ENCODE data around the gene HPGD. TPM values are rescaled to one million over a fixed set of nuclear protein-coding genes. Genes with fewer than 3 reads are reported as not detected.

The HPGD gene
- polyA plus RNA-seq, 1 of the 3 experiments (the other 2 are of a cell fraction), result not detected

DNA sequence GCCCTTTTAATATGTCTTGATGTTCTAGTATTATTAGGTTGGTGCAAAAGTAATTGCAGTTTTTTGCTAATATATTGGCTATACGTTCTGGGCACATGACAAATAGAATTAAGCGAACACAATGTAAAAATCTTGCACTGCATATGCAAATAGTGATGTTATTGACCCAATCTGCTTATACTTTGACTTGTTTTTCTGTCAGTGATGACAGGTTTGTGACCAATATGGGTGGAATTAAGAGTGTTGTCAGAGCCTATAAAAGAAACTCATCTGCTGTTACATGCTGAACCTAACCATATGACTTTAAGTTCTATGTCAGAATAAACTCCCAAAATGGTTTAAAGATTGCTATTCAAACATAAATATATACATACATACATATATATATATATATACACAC is 30.7 kb upstream of the HPGD start:
- WGBS (ENCODE audit: low lambda C conversion rate), result 15% methylated on average over 2 of the region's 2 CpGs
- Histone ChIP-seq H3K27ac (ENCODE audit: low read depth in 2 of 2, low read length in 1 of 2) (no peak overlapping the region), H3K4me3 (ENCODE audit: low read depth in 2 of 2, low read length in 1 of 2) (no peak overlapping the region), H3K27me3 (ENCODE audit: insufficient read depth) (no peaks in the 10 kb centered on the region), H3K4me2 (no peak overlapping the region), H3K36me3 (replicated peaks in 1 of 2; ENCODE audit: control insufficient read depth in 1 of 2, insufficient read depth in 2 of 2, low read length in 1 of 2) (no peaks in the 10 kb centered on the region), H4K20me1 (ENCODE audit: insufficient read depth) (no peaks in the 10 kb centered on the region), H3K79me2 (ENCODE audit: insufficient read depth) (no peaks in the 10 kb centered on the region), H3K9ac (no peak overlapping the region), H3K9me3 (no peaks in the 10 kb centered on the region), H3F3A (replicated peaks; ENCODE audit: insufficient read depth) (no peaks in the 10 kb centered on the region), H3K4me1 (ENCODE audit: control insufficient read depth in 1 of 2, insufficient read depth in 2 of 2, low read depth in 1 of 2, low read length in 1 of 2) (no peaks in the 10 kb centered on the region; a peak in 1 of 4 replicates), H3K9me2 (no peaks in the 10 kb centered on the region), H2AFZ (ENCODE audit: low read depth) (no peak overlapping the region)
- POLR2A ChIA-PET, result no interaction called here
- no peak for DNase-seq
- CTCF ChIA-PET, result no interaction called here
- no peak for TF ChIP-seq YY1 (IDR thresholded peaks at IDR 0.05; ENCODE audit: low read depth)
- no peak for TF ChIP-seq EZH2phosphoT487 (IDR thresholded peaks at IDR 0.05; ENCODE audit: borderline replicate concordance, low read depth)
- TF ChIP-seq CHD2 (IDR thresholded peaks at IDR 0.05; ENCODE audit: low read length, partially characterized antibody), result no peak
- TF ChIP-seq, protein P1, sequence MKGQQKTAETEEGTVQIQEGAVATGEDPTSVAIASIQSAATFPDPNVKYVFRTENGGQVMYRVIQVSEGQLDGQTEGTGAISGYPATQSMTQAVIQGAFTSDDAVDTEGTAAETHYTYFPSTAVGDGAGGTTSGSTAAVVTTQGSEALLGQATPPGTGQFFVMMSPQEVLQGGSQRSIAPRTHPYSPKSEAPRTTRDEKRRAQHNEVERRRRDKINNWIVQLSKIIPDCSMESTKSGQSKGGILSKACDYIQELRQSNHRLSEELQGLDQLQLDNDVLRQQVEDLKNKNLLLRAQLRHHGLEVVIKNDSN (IDR thresholded peaks at IDR 0.05; ENCODE audit: borderline replicate concordance, low read depth), result no peak
- TF ChIP-seq SMC3 (IDR thresholded peaks at IDR 0.05; ENCODE audit: low read depth, low read length), result no peak

DNA sequence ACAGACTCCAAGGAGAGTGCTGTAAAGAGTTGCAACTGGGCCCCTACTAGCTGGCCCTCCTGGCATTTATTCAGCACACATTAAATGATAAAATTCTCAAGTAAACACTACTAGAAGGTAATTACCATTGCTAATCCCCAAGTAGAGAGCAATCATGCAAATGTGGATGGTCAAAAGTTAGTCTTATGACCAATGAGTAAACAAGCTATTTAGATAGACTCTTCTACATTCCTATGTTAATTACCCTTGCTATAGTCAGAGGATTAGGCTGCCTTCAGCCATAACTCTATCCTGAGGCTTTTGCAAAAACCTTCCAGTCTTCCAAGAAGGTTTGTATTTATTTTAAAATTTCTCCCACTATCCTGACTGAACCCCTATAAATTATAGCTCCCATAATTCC is 28.3 kb upstream of the HPGD start:
- no peak for TF ChIP-seq ELF1 (IDR thresholded peaks at IDR 0.05)
- no peak for TF ChIP-seq TAF1 (IDR thresholded peaks at IDR 0.05; ENCODE audit: borderline replicate concordance, low read depth, low read length)
- TF ChIP-seq EZH2phosphoT487 (IDR thresholded peaks at IDR 0.05; ENCODE audit: borderline replicate concordance, low read depth), result no peak
- TF ChIP-seq, protein P2, sequence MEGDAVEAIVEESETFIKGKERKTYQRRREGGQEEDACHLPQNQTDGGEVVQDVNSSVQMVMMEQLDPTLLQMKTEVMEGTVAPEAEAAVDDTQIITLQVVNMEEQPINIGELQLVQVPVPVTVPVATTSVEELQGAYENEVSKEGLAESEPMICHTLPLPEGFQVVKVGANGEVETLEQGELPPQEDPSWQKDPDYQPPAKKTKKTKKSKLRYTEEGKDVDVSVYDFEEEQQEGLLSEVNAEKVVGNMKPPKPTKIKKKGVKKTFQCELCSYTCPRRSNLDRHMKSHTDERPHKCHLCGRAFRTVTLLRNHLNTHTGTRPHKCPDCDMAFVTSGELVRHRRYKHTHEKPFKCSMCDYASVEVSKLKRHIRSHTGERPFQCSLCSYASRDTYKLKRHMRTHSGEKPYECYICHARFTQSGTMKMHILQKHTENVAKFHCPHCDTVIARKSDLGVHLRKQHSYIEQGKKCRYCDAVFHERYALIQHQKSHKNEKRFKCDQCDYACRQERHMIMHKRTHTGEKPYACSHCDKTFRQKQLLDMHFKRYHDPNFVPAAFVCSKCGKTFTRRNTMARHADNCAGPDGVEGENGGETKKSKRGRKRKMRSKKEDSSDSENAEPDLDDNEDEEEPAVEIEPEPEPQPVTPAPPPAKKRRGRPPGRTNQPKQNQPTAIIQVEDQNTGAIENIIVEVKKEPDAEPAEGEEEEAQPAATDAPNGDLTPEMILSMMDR (IDR thresholded peaks at IDR 0.05), result no peak
- POLR2A ChIA-PET, result no interaction called here
- Histone ChIP-seq H3K36me3 (replicated peaks in 1 of 2; ENCODE audit: control insufficient read depth in 1 of 2, insufficient read depth in 2 of 2, low read length in 1 of 2) (no peaks in the 10 kb centered on the region), H3K4me2 (no peak overlapping the region), H3K79me2 (ENCODE audit: insufficient read depth) (no peaks in the 10 kb centered on the region), H3K9ac (no peak overlapping the region), H2AFZ (ENCODE audit: low read depth) (no peak overlapping the region), H3K9me3 (no peaks in the 10 kb centered on the region), H4K20me1 (ENCODE audit: insufficient read depth) (no peaks in the 10 kb centered on the region), H3F3A (replicated peaks; ENCODE audit: insufficient read depth) (no peaks in the 10 kb centered on the region), H3K4me1 (ENCODE audit: control insufficient read depth in 1 of 2, insufficient read depth in 2 of 2, low read depth in 1 of 2, low read length in 1 of 2) (no peaks in the 10 kb centered on the region; a peak in 1 of 4 replicates), H3K4me3 (ENCODE audit: low read depth in 2 of 2, low read length in 1 of 2) (no peak overlapping the region), H3K27me3 (ENCODE audit: insufficient read depth) (no peaks in the 10 kb centered on the region), H3K27ac (ENCODE audit: low read depth in 2 of 2, low read length in 1 of 2) (no peak overlapping the region), H3K9me2 (no peaks in the 10 kb centered on the region)
- DNase-seq, result no peak
- CTCF ChIA-PET, result no interaction called here

DNA sequence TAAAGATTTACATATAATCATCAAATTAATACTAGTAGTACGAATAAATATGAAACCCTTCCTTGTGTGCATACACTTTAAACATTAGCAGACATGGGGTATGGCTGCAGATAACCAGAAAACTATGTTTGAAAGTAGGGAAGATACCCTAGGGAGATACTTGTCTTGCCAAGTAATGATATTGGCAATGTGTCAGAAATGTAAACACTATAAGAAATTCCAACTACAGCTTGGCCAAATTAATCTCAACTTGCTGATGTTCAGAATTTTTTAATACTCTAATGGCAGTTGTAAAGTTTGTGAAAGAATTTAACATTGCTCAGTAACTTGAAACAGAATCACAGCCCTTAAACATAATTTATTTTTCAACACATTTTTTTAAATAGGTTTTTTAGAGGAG is 27.4 kb upstream of the HPGD start:
- DNase-seq, result no peak
- Histone ChIP-seq H3K4me1 (ENCODE audit: control insufficient read depth in 1 of 2, insufficient read depth in 2 of 2, low read depth in 1 of 2, low read length in 1 of 2) (no peaks in the 10 kb centered on the region; a peak in 1 of 4 replicates), H3K36me3 (replicated peaks in 1 of 2; ENCODE audit: control insufficient read depth in 1 of 2, insufficient read depth in 2 of 2, low read length in 1 of 2) (no peaks in the 10 kb centered on the region), H3K9me2 (no peaks in the 10 kb centered on the region), H3K27ac (ENCODE audit: low read depth in 2 of 2, low read length in 1 of 2) (no peak overlapping the region), H3K4me3 (ENCODE audit: low read depth in 2 of 2, low read length in 1 of 2) (no peak overlapping the region), H3K9ac (no peak overlapping the region), H3K79me2 (ENCODE audit: insufficient read depth) (no peaks in the 10 kb centered on the region), H3K27me3 (ENCODE audit: insufficient read depth) (no peaks in the 10 kb centered on the region), H4K20me1 (ENCODE audit: insufficient read depth) (no peaks in the 10 kb centered on the region), H2AFZ (ENCODE audit: low read depth) (no peak overlapping the region), H3K4me2 (no peak overlapping the region), H3K9me3 (no peaks in the 10 kb centered on the region), H3F3A (replicated peaks; ENCODE audit: insufficient read depth) (no peaks in the 10 kb centered on the region)
- ChIA-PET POLR2A (no interaction called here), CTCF (no interaction called here)
- WGBS (ENCODE audit: low lambda C conversion rate), result 9% methylated on average over 1 of the region's 1 CpG
- TF ChIP-seq RAD21 (IDR thresholded peaks at IDR 0.05; ENCODE audit: low read length), result no peak
- TF ChIP-seq GATA2 (CRISPR knock-in tag; IDR thresholded peaks at IDR 0.05), result no peak
- no peak for TF ChIP-seq SMC3 (IDR thresholded peaks at IDR 0.05; ENCODE audit: low read depth, low read length)
- TF ChIP-seq EP300 (IDR thresholded peaks at IDR 0.05; ENCODE audit: borderline replicate concordance in 1 of 2, low read depth in 1 of 2, low read length in 1 of 2), result no peak
- TF ChIP-seq, protein P3, sequence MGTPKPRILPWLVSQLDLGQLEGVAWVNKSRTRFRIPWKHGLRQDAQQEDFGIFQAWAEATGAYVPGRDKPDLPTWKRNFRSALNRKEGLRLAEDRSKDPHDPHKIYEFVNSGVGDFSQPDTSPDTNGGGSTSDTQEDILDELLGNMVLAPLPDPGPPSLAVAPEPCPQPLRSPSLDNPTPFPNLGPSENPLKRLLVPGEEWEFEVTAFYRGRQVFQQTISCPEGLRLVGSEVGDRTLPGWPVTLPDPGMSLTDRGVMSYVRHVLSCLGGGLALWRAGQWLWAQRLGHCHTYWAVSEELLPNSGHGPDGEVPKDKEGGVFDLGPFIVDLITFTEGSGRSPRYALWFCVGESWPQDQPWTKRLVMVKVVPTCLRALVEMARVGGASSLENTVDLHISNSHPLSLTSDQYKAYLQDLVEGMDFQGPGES (IDR thresholded peaks at IDR 0.05; ENCODE audit: low read depth, low read length), result no peak
- TF ChIP-seq EZH2phosphoT487 (IDR thresholded peaks at IDR 0.05; ENCODE audit: borderline replicate concordance, low read depth), result no peak
- no peak for TF ChIP-seq RXRA (IDR thresholded peaks at IDR 0.05; ENCODE audit: borderline replicate concordance, low read depth)
- no peak for TF ChIP-seq TAF1 (IDR thresholded peaks at IDR 0.05; ENCODE audit: borderline replicate concordance, low read depth, low read length)
- no peak for TF ChIP-seq RCOR1 (IDR thresholded peaks at IDR 0.05; ENCODE audit: low read length)
- TF ChIP-seq JUND (IDR thresholded peaks at IDR 0.05), result no peak
- TF ChIP-seq NFIC (IDR thresholded peaks at IDR 0.05; ENCODE audit: borderline replicate concordance), result no peak
- TF ChIP-seq, protein P1 (IDR thresholded peaks at IDR 0.05; ENCODE audit: borderline replicate concordance, low read depth), result no peak
- TF ChIP-seq, protein P4, sequence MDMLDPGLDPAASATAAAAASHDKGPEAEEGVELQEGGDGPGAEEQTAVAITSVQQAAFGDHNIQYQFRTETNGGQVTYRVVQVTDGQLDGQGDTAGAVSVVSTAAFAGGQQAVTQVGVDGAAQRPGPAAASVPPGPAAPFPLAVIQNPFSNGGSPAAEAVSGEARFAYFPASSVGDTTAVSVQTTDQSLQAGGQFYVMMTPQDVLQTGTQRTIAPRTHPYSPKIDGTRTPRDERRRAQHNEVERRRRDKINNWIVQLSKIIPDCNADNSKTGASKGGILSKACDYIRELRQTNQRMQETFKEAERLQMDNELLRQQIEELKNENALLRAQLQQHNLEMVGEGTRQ (IDR thresholded peaks at IDR 0.05; ENCODE audit: borderline replicate concordance, low read depth, low read length), result no peak

Measured in SK-N-SH (cell line).